ENCODE measurements around the gene CXCL3. TPM values are rescaled to one million over a fixed set of nuclear protein-coding genes. Genes with fewer than 3 reads are reported as not detected.

Gene CXCL3
- total and polyA plus RNA-seq, 10 of the 15 experiments (the other 5 are each of a cell fraction or from before 2014, with no cell fraction given) = not detected

DNA sequence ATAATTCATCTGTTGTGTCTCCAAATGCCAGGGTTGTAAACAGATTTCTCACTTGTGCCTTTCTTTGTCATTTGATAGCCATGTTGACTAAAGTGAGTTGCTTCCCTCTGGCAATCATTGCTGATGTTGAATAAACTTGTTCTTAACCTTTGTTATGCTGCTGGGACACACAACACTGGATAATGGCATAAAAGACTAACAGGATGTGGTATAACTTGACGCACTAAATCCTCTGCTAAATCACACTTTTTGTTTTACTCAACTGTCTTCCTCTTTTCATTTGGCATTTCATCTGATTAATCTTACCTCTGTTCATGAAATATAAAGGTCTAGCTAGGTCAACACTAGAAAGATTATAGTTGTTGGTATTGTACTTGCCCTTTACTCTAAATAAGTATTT is 22.4 kb downstream of the CXCL3 start (continued):
- TF ChIP-seq CHD4 (IDR thresholded peaks at IDR 0.05) (no peak), MTA2 (IDR thresholded peaks at IDR 0.05; ENCODE audit: low read depth) (0 out of 2 replicates have a peak, but pooled peaks have one; percentile 30), ATF7 (IDR thresholded peaks at IDR 0.05; ENCODE audit: low read depth) (no peak), CHD1 (IDR thresholded peaks at IDR 0.05; ENCODE audit: low read depth, low read length) (no peak), EP300 (IDR thresholded peaks at IDR 0.05; ENCODE audit: borderline replicate concordance in 1 of 2, control insufficient read depth in 1 of 2, low read depth in 2 of 2, low read length in 2 of 2) (0 out of 4 replicates have a peak, but pooled peaks of 1 of the 2 experiments have one; percentile 62), CBX3 (IDR thresholded peaks at IDR 0.05; ENCODE audit: borderline replicate concordance, low read depth) (no peak), DPF2 (IDR thresholded peaks at IDR 0.05) (0 out of 2 replicates have a peak, but pooled peaks have one; percentile 27)
- TF ChIP-seq, protein P1, sequence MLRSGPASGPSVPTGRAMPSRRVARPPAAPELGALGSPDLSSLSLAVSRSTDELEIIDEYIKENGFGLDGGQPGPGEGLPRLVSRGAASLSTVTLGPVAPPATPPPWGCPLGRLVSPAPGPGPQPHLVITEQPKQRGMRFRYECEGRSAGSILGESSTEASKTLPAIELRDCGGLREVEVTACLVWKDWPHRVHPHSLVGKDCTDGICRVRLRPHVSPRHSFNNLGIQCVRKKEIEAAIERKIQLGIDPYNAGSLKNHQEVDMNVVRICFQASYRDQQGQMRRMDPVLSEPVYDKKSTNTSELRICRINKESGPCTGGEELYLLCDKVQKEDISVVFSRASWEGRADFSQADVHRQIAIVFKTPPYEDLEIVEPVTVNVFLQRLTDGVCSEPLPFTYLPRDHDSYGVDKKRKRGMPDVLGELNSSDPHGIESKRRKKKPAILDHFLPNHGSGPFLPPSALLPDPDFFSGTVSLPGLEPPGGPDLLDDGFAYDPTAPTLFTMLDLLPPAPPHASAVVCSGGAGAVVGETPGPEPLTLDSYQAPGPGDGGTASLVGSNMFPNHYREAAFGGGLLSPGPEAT (IDR thresholded peaks at IDR 0.05; ENCODE audit: low read depth) = no peak

DNA sequence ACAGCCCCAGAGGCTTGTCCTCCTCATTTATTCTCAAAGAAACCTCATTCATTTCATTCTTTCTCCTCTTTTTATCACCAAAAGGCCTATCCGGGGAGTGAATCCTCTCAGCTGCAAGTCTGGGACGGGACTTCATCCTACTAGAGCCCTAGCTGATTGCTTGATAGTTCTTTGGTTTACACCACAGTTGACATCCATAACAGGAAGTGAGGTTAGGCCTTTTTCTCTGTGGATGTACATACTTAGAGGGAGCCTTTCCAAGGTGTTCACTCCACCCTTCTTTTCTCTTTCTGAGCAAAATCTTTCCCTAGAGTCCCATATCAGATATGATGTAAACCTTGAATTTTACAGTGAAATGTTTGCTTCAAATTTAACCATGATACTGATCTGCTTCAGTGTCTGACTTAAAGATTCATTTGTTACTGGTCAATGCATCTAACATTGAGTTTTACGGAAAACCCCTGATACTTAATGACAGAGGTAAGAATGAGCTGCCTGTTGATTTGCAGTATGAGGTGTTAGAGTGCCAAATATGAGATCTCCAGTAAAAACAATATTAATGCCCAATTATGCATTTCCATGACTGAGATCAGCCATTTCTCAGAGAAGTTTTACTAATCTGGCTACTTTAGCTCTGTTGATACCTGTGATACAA is 23.2 kb downstream of the CXCL3 start:
- POLR2A ChIA-PET = no interaction called here
- RAD21 ChIA-PET (ENCODE audit: unreplicated experiment) = interaction anchor here (0.5 kb wide), 1 partner anchor 346 kb away, joined by 3 read pairs; no protein-coding TSS in a partner anchor
- no peak overlapping the region for H3K4me3 ChIP-seq
- no peak overlapping the region for H2AFZ ChIP-seq (ENCODE audit: control insufficient read depth, low read depth, low read length)
- no peaks in the 10 kb centered on the region for H3K79me2 ChIP-seq (ENCODE audit: control insufficient read depth, insufficient read depth, low read length)
- DNase-seq (ENCODE audit: low read depth, low spot score) = no peak
- no peak overlapping the region for H3K4me2 ChIP-seq (ENCODE audit: control insufficient read depth, insufficient read depth)
- in situ Hi-C loops (cut with MboI) = no loop called here
- intact Hi-C loops (cut with micrococcal nuclease; ENCODE audit: unreplicated experiment) = no loop called here
- H3K27me3 ChIP-seq (replicated peaks in 1 of 2; ENCODE audit: control insufficient read depth in 2 of 2, insufficient read depth in 2 of 2, low read length in 1 of 2) = no peaks in the 10 kb centered on the region
- no peak overlapping the region for H3K27ac ChIP-seq (ENCODE audit: control insufficient read depth, insufficient read depth)
- CTCF ChIA-PET = interaction anchor here (1.0 kb wide), 1 partner anchor 41 kb away, joined by 3 read pairs; no protein-coding TSS in a partner anchor
- 32% methylated on average over 3 of the region's 3 CpGs for WGBS (ENCODE audit: insufficient coverage, insufficient replicate concordance, low lambda C conversion rate, missing lambda C conversion rate)
- SMC1A ChIA-PET (ENCODE audit: uncharacterized antibody, unreplicated experiment) = interaction anchor here (0.9 to 2.4 kb wide), 3 partner anchors 8 to 85 kb away, joined by 3 to 10 read pairs (median 3); no protein-coding TSS in a partner anchor
- no peaks in the 10 kb centered on the region for H4K20me1 ChIP-seq (ENCODE audit: control insufficient read depth, insufficient read depth)
- H3K9ac ChIP-seq (ENCODE audit: control insufficient read depth, insufficient read depth, low read length) = no peak overlapping the region
- ATAC-seq = peak; percentile 53
- no peaks in the 10 kb centered on the region for H3K4me1 ChIP-seq (ENCODE audit: control insufficient read depth, insufficient read depth, low read length)
- TF ChIP-seq ZSCAN29 (IDR thresholded peaks at IDR 0.05) (no peak), TAF1 (IDR thresholded peaks at IDR 0.05; ENCODE audit: borderline replicate concordance, low read depth, low read length) (no peak), TCF3 (IDR thresholded peaks at IDR 0.05; ENCODE audit: borderline replicate concordance, insufficient read depth, low read depth, low read length) (no peak), NR2C1 (IDR thresholded peaks at IDR 0.05) (no peak), BRCA1 (IDR thresholded peaks at IDR 0.05; ENCODE audit: low read depth, low read length) (no peak), KAT2A (conservative IDR thresholded peaks at IDR 0.05; ENCODE audit: control insufficient read depth, low read depth, low read length) (no peak), BCL11A (IDR thresholded peaks at IDR 0.05; ENCODE audit: low read depth, low read length) (no peak), SREBF1 (IDR thresholded peaks at IDR 0.05; ENCODE audit: low read length) (no peak), SMARCA5 (IDR thresholded peaks at IDR 0.05) (no peak), IKZF1 (conservative IDR thresholded peaks at IDR 0.05) (no peak), ZNF622 (IDR thresholded peaks at IDR 0.05) (no peak), RB1 (IDR thresholded peaks at IDR 0.05; ENCODE audit: borderline replicate concordance) (no peak), NFIC (IDR thresholded peaks at IDR 0.05; ENCODE audit: low read depth, low read length) (no peak), CREB1 (IDR thresholded peaks at IDR 0.05; ENCODE audit: low read depth) (no peak), WRNIP1 (IDR thresholded peaks at IDR 0.05; ENCODE audit: borderline replicate concordance, low read depth, low read length) (no peak), RAD51 (IDR thresholded peaks at IDR 0.05) (no peak)
- no peaks in the 10 kb centered on the region for H3K9me3 ChIP-seq (replicated peaks; ENCODE audit: control insufficient read depth, insufficient read depth, low read length)
- no peaks in the 10 kb centered on the region for H3K36me3 ChIP-seq (ENCODE audit: control insufficient read depth in 2 of 2, insufficient read depth in 2 of 2, low read length in 1 of 2)
- no peak for FAIRE-seq
- no TSS peak for BruUV-seq (replicated peaks)
